ENCODE results near the gene DUSP19.

DUSP19 gene

DNA sequence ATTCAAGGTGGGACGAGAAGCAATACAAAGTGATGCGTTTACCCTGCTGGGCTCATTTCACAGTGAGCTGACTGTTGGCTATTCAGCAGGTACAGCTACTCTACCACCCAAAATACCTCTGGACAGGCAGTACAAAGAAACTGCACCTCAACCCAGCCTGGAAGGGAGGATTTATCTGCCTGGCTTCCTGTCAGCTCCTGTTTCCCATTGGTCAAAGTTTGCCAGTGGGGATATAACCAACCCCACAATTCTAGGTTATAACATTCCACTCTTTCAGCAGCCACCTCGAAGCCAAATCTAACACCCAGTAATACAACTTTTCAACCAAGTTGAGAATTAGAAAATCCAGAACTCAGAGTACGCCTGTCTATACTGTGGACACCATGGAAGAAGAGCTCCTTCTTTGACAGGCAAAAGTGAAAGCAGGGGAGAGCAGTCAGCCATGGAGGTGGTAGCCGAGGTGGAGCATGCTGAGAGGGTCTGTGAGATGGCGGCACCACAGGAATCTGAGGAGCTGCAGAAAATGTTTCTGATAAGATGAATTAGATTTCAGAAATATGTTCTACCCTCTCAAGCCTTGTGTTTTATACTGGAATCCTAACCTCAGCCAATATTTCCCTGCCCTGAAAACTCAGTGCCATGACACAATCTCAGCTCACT is 10.8 kb downstream of the DUSP19 start:
- ATAC-seq, result no peak
- no peak for TF ChIP-seq RARB (CRISPR knock-in tag; IDR thresholded peaks at IDR 0.05)
- no peak for TF ChIP-seq ZFP3 (CRISPR knock-in tag; IDR thresholded peaks at IDR 0.05)
- TF ChIP-seq, protein P1, sequence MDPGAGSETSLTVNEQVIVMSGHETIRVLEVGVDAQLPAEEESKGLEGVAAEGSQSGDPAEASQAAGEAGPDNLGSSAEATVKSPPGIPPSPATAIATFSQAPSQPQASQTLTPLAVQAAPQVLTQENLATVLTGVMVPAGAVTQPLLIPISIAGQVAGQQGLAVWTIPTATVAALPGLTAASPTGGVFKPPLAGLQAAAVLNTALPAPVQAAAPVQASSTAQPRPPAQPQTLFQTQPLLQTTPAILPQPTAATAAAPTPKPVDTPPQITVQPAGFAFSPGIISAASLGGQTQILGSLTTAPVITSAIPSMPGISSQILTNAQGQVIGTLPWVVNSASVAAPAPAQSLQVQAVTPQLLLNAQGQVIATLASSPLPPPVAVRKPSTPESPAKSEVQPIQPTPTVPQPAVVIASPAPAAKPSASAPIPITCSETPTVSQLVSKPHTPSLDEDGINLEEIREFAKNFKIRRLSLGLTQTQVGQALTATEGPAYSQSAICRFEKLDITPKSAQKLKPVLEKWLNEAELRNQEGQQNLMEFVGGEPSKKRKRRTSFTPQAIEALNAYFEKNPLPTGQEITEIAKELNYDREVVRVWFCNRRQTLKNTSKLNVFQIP (CRISPR knock-in tag; IDR thresholded peaks at IDR 0.05; ENCODE audit: borderline replicate concordance, low read depth), result no peak
- TF ChIP-seq ZNF565 (CRISPR knock-in tag; conservative IDR thresholded peaks at IDR 0.05; ENCODE audit: low read depth), result no peak
- TF ChIP-seq OSR1 (CRISPR knock-in tag; IDR thresholded peaks at IDR 0.05), result no peak
- TF ChIP-seq PPARA (CRISPR knock-in tag; IDR thresholded peaks at IDR 0.05; ENCODE audit: borderline replicate concordance), result no peak
- TF ChIP-seq, protein P2, sequence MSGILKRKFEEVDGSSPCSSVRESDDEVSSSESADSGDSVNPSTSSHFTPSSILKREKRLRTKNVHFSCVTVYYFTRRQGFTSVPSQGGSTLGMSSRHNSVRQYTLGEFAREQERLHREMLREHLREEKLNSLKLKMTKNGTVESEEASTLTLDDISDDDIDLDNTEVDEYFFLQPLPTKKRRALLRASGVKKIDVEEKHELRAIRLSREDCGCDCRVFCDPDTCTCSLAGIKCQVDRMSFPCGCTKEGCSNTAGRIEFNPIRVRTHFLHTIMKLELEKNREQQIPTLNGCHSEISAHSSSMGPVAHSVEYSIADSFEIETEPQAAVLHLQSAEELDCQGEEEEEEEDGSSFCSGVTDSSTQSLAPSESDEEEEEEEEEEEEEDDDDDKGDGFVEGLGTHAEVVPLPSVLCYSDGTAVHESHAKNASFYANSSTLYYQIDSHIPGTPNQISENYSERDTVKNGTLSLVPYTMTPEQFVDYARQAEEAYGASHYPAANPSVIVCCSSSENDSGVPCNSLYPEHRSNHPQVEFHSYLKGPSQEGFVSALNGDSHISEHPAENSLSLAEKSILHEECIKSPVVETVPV (CRISPR knock-in tag; IDR thresholded peaks at IDR 0.05), result no peak

DNA sequence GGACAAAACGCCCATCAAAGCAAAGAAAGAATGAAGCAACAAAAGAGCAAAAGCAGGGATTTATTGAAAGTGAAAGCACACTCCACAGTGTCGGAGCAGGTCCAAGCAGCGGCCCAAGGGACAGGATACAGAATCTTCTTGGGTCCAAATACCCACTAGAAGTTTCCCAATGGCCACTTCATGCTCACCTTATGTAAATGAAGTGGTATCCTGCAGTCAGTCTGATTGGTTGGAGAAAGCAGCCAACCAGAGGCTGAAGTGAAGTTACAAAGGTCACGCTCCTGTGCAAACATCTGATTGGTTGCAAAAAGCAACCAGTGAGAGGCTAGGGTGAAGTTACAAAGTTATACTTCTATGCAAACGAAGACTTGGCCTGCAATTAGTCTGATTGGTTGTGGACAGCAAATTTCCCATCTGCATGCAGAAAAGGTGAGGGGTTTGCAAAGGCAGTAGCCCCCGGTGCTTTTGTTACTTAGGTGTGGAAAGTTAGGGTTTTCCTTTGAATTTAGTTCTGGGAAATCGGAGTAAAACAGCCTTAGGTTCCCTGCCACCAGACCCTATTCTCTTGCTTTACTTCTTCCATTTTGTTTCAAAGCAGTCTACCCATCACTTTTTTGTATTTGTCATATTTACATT is 12.9 kb downstream of the DUSP19 start:
- TF ChIP-seq ZFP3 (CRISPR knock-in tag; IDR thresholded peaks at IDR 0.05) (no peak), RARB (CRISPR knock-in tag; IDR thresholded peaks at IDR 0.05) (no peak), ISL1 (CRISPR knock-in tag; IDR thresholded peaks at IDR 0.05) (no peak), ZC3H10 (CRISPR knock-in tag; IDR thresholded peaks at IDR 0.05) (no peak), ZNF70 (CRISPR knock-in tag; IDR thresholded peaks at IDR 0.05) (no peak), ARNTL (CRISPR knock-in tag; IDR thresholded peaks at IDR 0.05; ENCODE audit: borderline replicate concordance, low read depth) (no peak)

DNA sequence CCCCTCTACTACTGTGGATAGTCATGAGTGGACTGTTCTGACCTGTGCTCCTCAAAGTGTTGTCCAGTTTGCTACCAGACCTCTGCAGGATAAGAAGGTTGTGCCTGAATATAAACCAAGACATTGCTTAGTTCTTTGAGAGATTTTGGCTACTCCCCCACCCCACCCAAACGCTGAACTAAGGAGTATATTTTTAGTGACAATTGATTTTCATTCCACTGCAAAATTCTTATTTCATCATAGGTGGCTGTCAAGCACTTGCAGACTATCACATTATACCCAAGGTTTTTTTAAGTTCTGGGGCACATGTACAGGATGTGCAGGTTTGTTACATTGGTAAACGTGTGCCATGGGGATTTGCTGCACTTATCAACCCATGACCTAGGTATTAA is 13.4 kb downstream of the DUSP19 start:
- no peak for TF ChIP-seq ZFP30 (CRISPR knock-in tag; IDR thresholded peaks at IDR 0.05)

More for the DNA sequence above, 12.9 kb downstream of the DUSP19 start:
- no peak for ATAC-seq

DNA sequence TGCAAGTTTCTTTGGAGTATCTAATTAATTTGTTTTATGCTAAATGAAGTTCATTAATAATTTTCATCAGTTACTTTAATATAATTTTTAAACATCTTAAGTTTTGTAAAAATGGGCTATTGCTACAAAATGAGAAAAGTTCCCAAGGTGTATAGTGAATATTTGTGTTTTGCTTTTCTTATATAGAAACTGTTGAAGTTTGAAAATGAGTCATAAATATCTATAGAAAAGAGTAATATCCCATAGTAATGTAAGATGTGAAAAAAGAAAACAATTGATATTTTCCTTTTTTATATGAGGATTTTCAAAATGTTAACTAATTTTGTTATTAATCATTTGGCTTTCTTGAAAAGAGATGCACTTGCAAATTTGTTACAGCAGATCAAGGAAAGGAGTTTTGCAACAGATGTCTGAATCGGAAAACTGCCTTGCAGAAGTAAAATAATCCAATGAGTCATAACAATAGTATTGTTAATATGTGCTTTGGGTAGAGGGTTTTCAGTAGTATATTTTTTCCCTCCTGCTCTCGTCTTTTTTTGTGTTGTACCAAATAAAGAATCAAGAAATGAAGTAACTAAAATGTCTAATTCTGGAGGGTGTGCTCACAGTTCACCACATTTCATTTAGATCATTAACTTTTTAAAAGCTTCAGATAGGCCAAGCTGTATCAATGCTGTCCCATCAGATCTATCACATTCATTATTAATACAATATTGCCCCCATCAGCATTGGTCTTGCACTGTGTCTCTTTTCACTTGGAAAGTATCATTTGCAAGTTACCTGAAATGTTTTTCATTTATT is 15.5 kb downstream of the DUSP19 start:
- peak; percentile 87 for ATAC-seq
- no peak for TF ChIP-seq BACH2 (CRISPR knock-in tag; IDR thresholded peaks at IDR 0.05; ENCODE audit: borderline replicate concordance)
- no peak for TF ChIP-seq TOX (CRISPR knock-in tag; IDR thresholded peaks at IDR 0.05; ENCODE audit: borderline replicate concordance)
- no peak for TF ChIP-seq ARNTL (CRISPR knock-in tag; IDR thresholded peaks at IDR 0.05; ENCODE audit: borderline replicate concordance, low read depth)
- TF ChIP-seq, protein P3, sequence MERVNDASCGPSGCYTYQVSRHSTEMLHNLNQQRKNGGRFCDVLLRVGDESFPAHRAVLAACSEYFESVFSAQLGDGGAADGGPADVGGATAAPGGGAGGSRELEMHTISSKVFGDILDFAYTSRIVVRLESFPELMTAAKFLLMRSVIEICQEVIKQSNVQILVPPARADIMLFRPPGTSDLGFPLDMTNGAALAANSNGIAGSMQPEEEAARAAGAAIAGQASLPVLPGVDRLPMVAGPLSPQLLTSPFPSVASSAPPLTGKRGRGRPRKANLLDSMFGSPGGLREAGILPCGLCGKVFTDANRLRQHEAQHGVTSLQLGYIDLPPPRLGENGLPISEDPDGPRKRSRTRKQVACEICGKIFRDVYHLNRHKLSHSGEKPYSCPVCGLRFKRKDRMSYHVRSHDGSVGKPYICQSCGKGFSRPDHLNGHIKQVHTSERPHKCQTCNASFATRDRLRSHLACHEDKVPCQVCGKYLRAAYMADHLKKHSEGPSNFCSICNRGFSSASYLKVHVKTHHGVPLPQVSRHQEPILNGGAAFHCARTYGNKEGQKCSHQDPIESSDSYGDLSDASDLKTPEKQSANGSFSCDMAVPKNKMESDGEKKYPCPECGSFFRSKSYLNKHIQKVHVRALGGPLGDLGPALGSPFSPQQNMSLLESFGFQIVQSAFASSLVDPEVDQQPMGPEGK (CRISPR knock-in tag; IDR thresholded peaks at IDR 0.05; ENCODE audit: borderline replicate concordance), result no peak
- TF ChIP-seq SNAI2 (CRISPR knock-in tag; IDR thresholded peaks at IDR 0.05), result no peak

More for the DNA sequence above, 13.4 kb downstream of the DUSP19 start:
- no peak for ATAC-seq

DNA sequence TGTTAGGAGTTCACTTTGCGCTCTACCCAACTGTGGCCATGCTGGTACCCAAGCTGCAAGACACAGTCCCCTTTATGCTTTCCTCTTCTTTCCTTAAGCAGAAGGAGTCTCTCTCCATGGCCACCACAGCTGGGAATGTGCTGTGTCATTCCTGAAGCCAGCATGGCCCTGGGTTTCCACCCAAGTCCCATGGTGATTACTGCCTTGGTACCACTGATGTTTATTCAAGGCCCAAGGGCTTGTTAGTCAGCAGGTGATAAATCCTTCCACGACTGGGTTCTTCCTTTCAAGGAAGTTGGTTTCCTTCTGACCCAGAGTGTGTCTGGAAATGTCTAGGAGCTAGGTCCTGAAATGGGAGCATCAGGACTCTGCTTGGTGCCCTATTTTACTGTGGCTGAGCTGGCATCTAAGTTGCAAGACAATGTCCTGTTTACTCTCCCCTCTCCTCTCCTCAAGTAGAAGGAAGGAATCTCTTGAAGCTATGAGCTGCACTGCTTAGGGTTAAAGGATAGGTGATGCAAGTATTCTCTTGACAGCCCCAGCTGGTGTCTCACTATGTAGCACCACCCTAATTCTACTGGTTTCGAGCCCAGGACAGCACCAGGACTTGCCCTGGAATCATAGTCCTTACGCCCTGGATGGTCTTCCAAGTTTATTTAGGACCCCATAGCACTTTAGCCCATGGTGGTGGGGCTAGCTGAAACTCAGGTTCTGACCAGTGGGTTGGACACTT is 27.0 kb downstream of the DUSP19 start:
- no peak for ATAC-seq

More for the DNA sequence above, 27.0 kb downstream of the DUSP19 start:
- TF ChIP-seq ISL1 (CRISPR knock-in tag; IDR thresholded peaks at IDR 0.05) (no peak), PPARA (CRISPR knock-in tag; IDR thresholded peaks at IDR 0.05; ENCODE audit: borderline replicate concordance) (no peak)
- TF ChIP-seq, protein P3 (CRISPR knock-in tag; IDR thresholded peaks at IDR 0.05; ENCODE audit: borderline replicate concordance), result no peak

Measured in SK-N-SH treated with all-trans-retinoic acid at 6 μM for 48 hours (cell line).